DOHH2 (cell line): ENCODE data around the gene RBM3.

Experiments
- EZH2phosphoT487 ChIP-seq: fragments of 200-600 bp; sonication (generic); IDR thresholded peaks from 2 replicates; pipeline ENCODE4 v1.6.1; 2017; ENCODE audit warnings: borderline replicate concordance, mild to moderate bottlenecking, antibody characterized with exemption, low read length, moderate library complexity, mixed read lengths
- TF ChIP-seq, protein P1 (sequence below): fragments of 200-600 bp; sonication (generic); IDR thresholded peaks from one replicate; pipeline ENCODE4 v1.5.1; 2014; ENCODE audit warnings: antibody characterized with exemption, mild to moderate bottlenecking, low read depth, low read length; ENCODE audit not compliant: poor library complexity, severe bottlenecking

DNA sequence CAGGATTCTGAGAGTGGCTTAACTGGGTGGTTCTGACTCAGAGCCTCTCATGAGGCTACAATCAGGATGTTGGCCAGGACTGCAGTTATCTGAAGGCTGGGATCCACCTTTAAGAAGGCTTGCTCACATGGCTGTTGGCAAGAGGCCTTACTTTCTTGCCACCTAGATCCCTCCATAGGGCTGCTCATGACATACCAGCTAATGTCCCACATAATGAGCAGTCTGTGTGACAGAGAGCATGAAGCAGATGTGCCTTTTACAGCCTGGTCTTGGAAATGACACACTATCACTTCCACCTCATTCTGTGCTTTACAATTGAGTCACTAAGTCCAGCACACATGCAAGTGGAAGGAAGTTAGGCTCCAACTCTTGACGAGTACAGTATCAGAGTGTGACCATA, 4.3 kb upstream of the RBM3 start:
- TF ChIP-seq, protein P1, sequence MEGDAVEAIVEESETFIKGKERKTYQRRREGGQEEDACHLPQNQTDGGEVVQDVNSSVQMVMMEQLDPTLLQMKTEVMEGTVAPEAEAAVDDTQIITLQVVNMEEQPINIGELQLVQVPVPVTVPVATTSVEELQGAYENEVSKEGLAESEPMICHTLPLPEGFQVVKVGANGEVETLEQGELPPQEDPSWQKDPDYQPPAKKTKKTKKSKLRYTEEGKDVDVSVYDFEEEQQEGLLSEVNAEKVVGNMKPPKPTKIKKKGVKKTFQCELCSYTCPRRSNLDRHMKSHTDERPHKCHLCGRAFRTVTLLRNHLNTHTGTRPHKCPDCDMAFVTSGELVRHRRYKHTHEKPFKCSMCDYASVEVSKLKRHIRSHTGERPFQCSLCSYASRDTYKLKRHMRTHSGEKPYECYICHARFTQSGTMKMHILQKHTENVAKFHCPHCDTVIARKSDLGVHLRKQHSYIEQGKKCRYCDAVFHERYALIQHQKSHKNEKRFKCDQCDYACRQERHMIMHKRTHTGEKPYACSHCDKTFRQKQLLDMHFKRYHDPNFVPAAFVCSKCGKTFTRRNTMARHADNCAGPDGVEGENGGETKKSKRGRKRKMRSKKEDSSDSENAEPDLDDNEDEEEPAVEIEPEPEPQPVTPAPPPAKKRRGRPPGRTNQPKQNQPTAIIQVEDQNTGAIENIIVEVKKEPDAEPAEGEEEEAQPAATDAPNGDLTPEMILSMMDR: no peak
- no peak for TF ChIP-seq EZH2phosphoT487
